Measurements from ENCODE around the gene APLF. TPM values are rescaled to one million over a fixed set of nuclear protein-coding genes. Genes with fewer than 3 reads are reported as not detected.

Gene APLF
- total RNA-seq, 2 donors from 2014 or later, result 8.7 to 9.7 TPM

GRCh38 chr2:68458981-68459380 lies 8.4 kb upstream of the APLF start:
- DNase-seq, result no peak
- WGBS, 2 experiments (ENCODE audit: insufficient coverage in 1 of 2, insufficient read length in 1 of 2), result no CpG with 5 or more reads among the region's 1 CpG
- Mint-ChIP-seq H3K27ac (no peak overlapping the region), H3K9me3 (no peaks in the 10 kb centered on the region), H3K4me1 (no peaks in the 10 kb centered on the region), H3K4me3 (no peak overlapping the region), H3K36me3 (ENCODE audit: low read depth) (no peaks in the 10 kb centered on the region), H3K27me3 (ENCODE audit: insufficient read depth) (no peaks in the 10 kb centered on the region)
- H3K27ac ChIP-seq (ENCODE audit: low read depth, low read length), result no peak overlapping the region
- no peak overlapping the region for H3K4me3 ChIP-seq (ENCODE audit: low read length)
- no peak overlapping the region for H3K9ac ChIP-seq (ENCODE audit: extremely low read depth, low read length, poor library complexity, severe bottlenecking)
- no peaks in the 10 kb centered on the region for H3K27me3 ChIP-seq (ENCODE audit: control insufficient read depth, insufficient read depth, low read length, poor library complexity, severe bottlenecking)
- H3K9me3 ChIP-seq (ENCODE audit: control insufficient read depth, low read length), result no peaks in the 10 kb centered on the region
- H3K36me3 ChIP-seq (ENCODE audit: control insufficient read depth, insufficient read depth, low read length), result no peaks in the 10 kb centered on the region
- no peak for TF ChIP-seq CTCF (conservative IDR thresholded peaks at IDR 0.05)
- H3K4me1 ChIP-seq (ENCODE audit: control insufficient read depth, insufficient read depth, low read length), result no peaks in the 10 kb centered on the region

- Histone ChIP-seq H3K9me3 (ENCODE audit: control insufficient read depth, low read length) (no peaks in the 10 kb centered on the region), H3K9ac (ENCODE audit: extremely low read depth, low read length, poor library complexity, severe bottlenecking) (no peak overlapping the region), H3K4me3 (ENCODE audit: low read length) (no peak overlapping the region), H3K27ac (ENCODE audit: low read depth, low read length) (no peak overlapping the region), H3K27me3 (ENCODE audit: control insufficient read depth, insufficient read depth, low read length, poor library complexity, severe bottlenecking) (no peaks in the 10 kb centered on the region), H3K36me3 (ENCODE audit: control insufficient read depth, insufficient read depth, low read length) (no peaks in the 10 kb centered on the region), H3K4me1 (ENCODE audit: control insufficient read depth, insufficient read depth, low read length) (no peaks in the 10 kb centered on the region)
- no peaks in the 10 kb centered on the region for H3K27me3 Mint-ChIP-seq (ENCODE audit: insufficient read depth)
- no peaks in the 10 kb centered on the region for H3K36me3 Mint-ChIP-seq (ENCODE audit: low read depth)
- H3K9me3 Mint-ChIP-seq, result no peaks in the 10 kb centered on the region
- DNase-seq, result no peak
- no peak overlapping the region for H3K27ac Mint-ChIP-seq
- peak; percentile 89 for TF ChIP-seq CTCF (conservative IDR thresholded peaks at IDR 0.05)
- no peak overlapping the region for H3K4me3 Mint-ChIP-seq
- WGBS, 2 experiments (ENCODE audit: insufficient coverage in 1 of 2, insufficient read length in 1 of 2), result 67% methylated on average over 1 of the region's 1 CpG; no CpG with 5 or more reads in 1 of the 2 experiments
- H3K4me1 Mint-ChIP-seq, result no peaks in the 10 kb centered on the region
Measured at GRCh38 chr2:68463287-68463877, 4.0 kb upstream of the APLF start.

- no peaks in the 10 kb centered on the region for H3K9me3 ChIP-seq (ENCODE audit: control insufficient read depth, low read length)
- TF ChIP-seq CTCF (conservative IDR thresholded peaks at IDR 0.05), result no peak
- Mint-ChIP-seq H3K4me1 (peaks cover 12% of the 10 kb centered on the region), H3K27me3 (ENCODE audit: insufficient read depth) (no peaks in the 10 kb centered on the region), H3K4me3 (no peak overlapping the region), H3K27ac (no peak overlapping the region), H3K9me3 (no peaks in the 10 kb centered on the region), H3K36me3 (ENCODE audit: low read depth) (no peaks in the 10 kb centered on the region)
- no peak overlapping the region for H3K9ac ChIP-seq (ENCODE audit: extremely low read depth, low read length, poor library complexity, severe bottlenecking)
- H3K4me1 ChIP-seq (ENCODE audit: control insufficient read depth, insufficient read depth, low read length), result peaks cover under 1% of the 10 kb centered on the region
- DNase-seq, result no peak
- no peaks in the 10 kb centered on the region for H3K27me3 ChIP-seq (ENCODE audit: control insufficient read depth, insufficient read depth, low read length, poor library complexity, severe bottlenecking)
- H3K36me3 ChIP-seq (ENCODE audit: control insufficient read depth, insufficient read depth, low read length), result no peaks in the 10 kb centered on the region
- H3K4me3 ChIP-seq (ENCODE audit: low read length), result no peak overlapping the region
- H3K27ac ChIP-seq (ENCODE audit: low read depth, low read length), result no peak overlapping the region
- 94 to 96% methylated on average over 5 of the region's 5 CpGs for WGBS, 2 experiments (ENCODE audit: insufficient coverage in 1 of 2, insufficient read length in 1 of 2)
Measured at GRCh38 chr2:68464651-68465050, 2.7 kb upstream of the APLF start.

All from endodermal cell (in vitro differentiated cells).